GM23248 (cell line): ENCODE results near the gene UNC5A. TPM values are rescaled to one million over a fixed set of nuclear protein-coding genes. Genes with fewer than 3 reads are reported as not detected.
A peak's percentile ranks its signal among the peaks of the same experiment; 100 is the strongest.

Experiments
- DNase-seq: peaks from one replicate; pipeline ENCODE4 v3.0.0-alpha.2; 2015
- H2AFZ ChIP-seq: fragments of 200-600 bp; sonication (generic); 2 replicates; pipeline ENCODE4 v1.6.1; 2016; ENCODE audit warnings: antibody characterized with exemption
- H3F3A ChIP-seq: fragments of 200-600 bp; sonication (generic); 2 replicates; pipeline ENCODE4 v1.6.1; 2016; ENCODE audit warnings: mild to moderate bottlenecking, antibody characterized with exemption, mixed run types; ENCODE audit not compliant: insufficient read depth
- H3K27ac ChIP-seq: fragments of 200-600 bp; sonication (generic); 2 replicates; pipeline ENCODE4 v1.5.1; 2016; ENCODE audit warnings: mild to moderate bottlenecking
- H3K27me3 ChIP-seq: fragments of 200-600 bp; sonication (generic); replicated peaks from 2 replicates; pipeline ENCODE4 v1.6.1; 2016; ENCODE audit warnings: mild to moderate bottlenecking; ENCODE audit not compliant: insufficient read depth
- H3K36me3 ChIP-seq: fragments of 200-600 bp; sonication (generic); 2 replicates; pipeline ENCODE4 v1.6.1; 2016; ENCODE audit warnings: low read depth, mild to moderate bottlenecking
- H3K4me1 ChIP-seq: fragments of 200-600 bp; sonication (generic); 2 replicates; pipeline ENCODE4 v1.6.1; 2016; ENCODE audit warnings: mild to moderate bottlenecking; ENCODE audit not compliant: insufficient read depth
- H3K4me2 ChIP-seq: fragments of 200-600 bp; sonication (generic); one replicate; pipeline ENCODE4 v1.6.1; 2016; ENCODE audit warnings: mild to moderate bottlenecking; ENCODE audit not compliant: unreplicated experiment
- H3K4me3 ChIP-seq: fragments of 200-600 bp; sonication (generic); 2 replicates; pipeline ENCODE4 v1.5.1; 2016; ENCODE audit warnings: mild to moderate bottlenecking
- H3K79me2 ChIP-seq: fragments of 200-600 bp; sonication (generic); 2 replicates; pipeline ENCODE4 v1.6.1; 2016; ENCODE audit warnings: mild to moderate bottlenecking; ENCODE audit not compliant: insufficient read depth
- H3K9ac ChIP-seq: fragments of 200-600 bp; sonication (generic); 2 replicates; pipeline ENCODE4 v1.6.1; 2016; ENCODE audit warnings: mild to moderate bottlenecking
- H3K9me2 ChIP-seq: fragments of 200-600 bp; sonication (generic); 2 replicates; pipeline ENCODE4 v1.6.1; 2016; ENCODE audit warnings: mixed run types, mild to moderate bottlenecking, moderate library complexity; ENCODE audit not compliant: insufficient read depth
- H3K9me3 ChIP-seq: fragments of 200-600 bp; sonication (generic); one replicate; pipeline ENCODE4 v1.6.1; 2017; ENCODE audit warnings: low read depth
- H4K20me1 ChIP-seq: fragments of 200-600 bp; sonication (generic); 2 replicates; pipeline ENCODE4 v1.6.0; 2016; ENCODE audit not compliant: insufficient read depth
- EZH2 ChIP-seq: fragments of 200-600 bp; sonication (generic); IDR thresholded peaks from 2 replicates; pipeline ENCODE4 v1.6.1; 2018; ENCODE audit warnings: antibody characterized with exemption, mild to moderate bottlenecking; ENCODE audit not compliant: insufficient read depth, poor library complexity, severe bottlenecking
- EZH2phosphoT487 ChIP-seq: fragments of 200-600 bp; sonication (generic); IDR thresholded peaks from 2 replicates; pipeline ENCODE4 v1.6.1; 2018; ENCODE audit warnings: antibody characterized with exemption, moderate library complexity, mild to moderate bottlenecking, low read depth; ENCODE audit not compliant: insufficient read depth
- WGBS, 2 experiments: methylation state at CpG; one replicate each; pipeline ENCODE4 v1.1.6; 2015 to 2017; ENCODE audit warnings: low lambda C conversion rate in 2 of 2, low coverage in 1 of 2; ENCODE audit errors: missing lambda C conversion rate in 2 of 2; 5-methylcytosine and 5-hydroxymethylcytosine counted together
- in situ Hi-C: fragments of 300-500 bp; cut with MboI; formaldehyde crosslinking; loops from 2 replicates; pipeline ENCODE4 v1.15.0; 2020
- polyA plus RNA-seq: library from polyadenylated mRNA; unstranded; fragments of >200 nt; fragmentation: Nextera tagmentation; extraction: Ambion mirVana; gene quantifications from 2 replicates; pipeline ENCODE4 v1.2.1, GENCODE V29; 2016
- total RNA-seq: library from RNA; depleted of rRNA; stranded (reverse); fragments of >200 nt; shearing (Covaris generic); gene quantifications from 2 replicates; pipeline ENCODE4 v1.2.3, GENCODE V29; 2014

UNC5A gene
- total and polyA plus RNA-seq, 2 experiments from 2014 or later, result not detected

GRCh38 chr5:176780176-176781053, 29.9 kb upstream of the UNC5A start:
- H3K27ac ChIP-seq, result no peak overlapping the region

GRCh38 chr5:176781054-176781375, 29.3 kb upstream of the UNC5A start:
- in situ Hi-C loops, result no loop called here
- Histone ChIP-seq H3K4me1 (peaks cover 5% of the 10 kb centered on the region), H3F3A (no peaks in the 10 kb centered on the region), H3K27me3 (peaks cover 18% of the 10 kb centered on the region), H3K36me3 (no peaks in the 10 kb centered on the region), H4K20me1 (no peaks in the 10 kb centered on the region), H3K27ac (no peak overlapping the region), H3K4me3 (no peak overlapping the region), H3K79me2 (no peaks in the 10 kb centered on the region), H3K9me3 (no peaks in the 10 kb centered on the region), H3K4me2 (no peak overlapping the region), H3K9ac (no peak overlapping the region), H2AFZ (no peak overlapping the region), H3K9me2 (no peaks in the 10 kb centered on the region)
- no peak for TF ChIP-seq EZH2phosphoT487
- TF ChIP-seq EZH2, result no peak
- 44 to 50% methylated on average over 14 of the region's 14 CpGs for WGBS, 2 experiments
- no peak for DNase-seq

More at GRCh38 chr5:176780176-176781053, 29.9 kb upstream of the UNC5A start:
- no peaks in the 10 kb centered on the region for H3K9me3 ChIP-seq
- H3K4me2 ChIP-seq, result no peak overlapping the region
- H4K20me1 ChIP-seq, result no peaks in the 10 kb centered on the region
- no peaks in the 10 kb centered on the region for H3K9me2 ChIP-seq
- no peaks in the 10 kb centered on the region for H3K36me3 ChIP-seq
- H3F3A ChIP-seq, result no peaks in the 10 kb centered on the region
- no peak for DNase-seq
- H3K4me1 ChIP-seq, result peaks cover 5% of the 10 kb centered on the region
- H3K79me2 ChIP-seq, result no peaks in the 10 kb centered on the region
- H2AFZ ChIP-seq, result no peak overlapping the region
- in situ Hi-C loops, result no loop called here
- H3K27me3 ChIP-seq, result peaks cover 18% of the 10 kb centered on the region
- no peak overlapping the region for H3K9ac ChIP-seq
- TF ChIP-seq EZH2phosphoT487 (no peak), EZH2 (no peak)
- 42 to 45% methylated on average over 14 of the region's 14 CpGs for WGBS, 2 experiments
- H3K4me3 ChIP-seq, result no peak overlapping the region

GRCh38 chr5:176781638-176782570, 28.5 kb upstream of the UNC5A start:
- Histone ChIP-seq H3K36me3 (no peaks in the 10 kb centered on the region), H3K4me1 (peaks cover 5% of the 10 kb centered on the region), H3K4me2 (no peak overlapping the region), H3F3A (no peaks in the 10 kb centered on the region), H3K4me3 (no peak overlapping the region), H3K27me3 (peaks cover 16% of the 10 kb centered on the region), H3K27ac (no peak overlapping the region), H2AFZ (no peak overlapping the region), H3K79me2 (no peaks in the 10 kb centered on the region), H3K9ac (no peak overlapping the region), H4K20me1 (no peaks in the 10 kb centered on the region), H3K9me3 (no peaks in the 10 kb centered on the region), H3K9me2 (no peaks in the 10 kb centered on the region)
- in situ Hi-C loops, result no loop called here
- TF ChIP-seq EZH2phosphoT487 (no peak), EZH2 (no peak)
- no peak for DNase-seq
- WGBS, 2 experiments, result 80 to 81% methylated on average over 17 of the region's 17 CpGs

- peak; percentile 87 for DNase-seq
- no peaks in the 10 kb centered on the region for H3F3A ChIP-seq
- 34 to 38% methylated on average over 15 of the region's 15 CpGs for whole genome bisulfite sequencing, 2 experiments
- no peaks in the 10 kb centered on the region for H3K36me3 ChIP-seq
- H4K20me1 ChIP-seq, result no peaks in the 10 kb centered on the region
- no peaks in the 10 kb centered on the region for H3K79me2 ChIP-seq
- no peaks in the 10 kb centered on the region for H3K9me2 ChIP-seq
- no peaks in the 10 kb centered on the region for H3K9me3 ChIP-seq
- in situ Hi-C loops, result no loop called here
- TF ChIP-seq EZH2phosphoT487 (no peak), EZH2 (no peak)
- H3K4me1 ChIP-seq, result peaks cover 5% of the 10 kb centered on the region
- H3K27ac ChIP-seq, result no peak overlapping the region
- no peak overlapping the region for H2AFZ ChIP-seq
- H3K9ac ChIP-seq, result peak overlapping the region; percentile 27; the same call in 1 of the 2 replicates
- no peak overlapping the region for H3K4me3 ChIP-seq
- peaks cover 17% of the 10 kb centered on the region for H3K27me3 ChIP-seq
- H3K4me2 ChIP-seq, result peak overlapping the region; percentile 30
Measured at GRCh38 chr5:176784218-176785165, 25.9 kb upstream of the UNC5A start.
